T-helper 2 cell treated with Interferon-gamma antibody and Interleukin-4, amounts not matched to agents 100 ng/mL and 5 ng/mL, for 36 hours (primary cell): ENCODE measurements around the gene ADAMTS5. TPM values are rescaled to one million over a fixed set of nuclear protein-coding genes. Genes with fewer than 3 reads are reported as not detected.

Experiments used
- intact Hi-C: fragments of 100-400 bp; cut with micrococcal nuclease; formaldehyde crosslinking; loops from one replicate; pipeline ENCODE4 v1.15.1; 2023
- total RNA-seq: library from RNA; stranded (reverse); gene quantifications from 2 replicates; pipeline ENCODE4 v1.2.3, GENCODE V29; 2022

Gene ADAMTS5
- total RNA-seq, 1 donor from 2014 or later, result not detected

GRCh38 chr21:26949830-26950229 is 17.1 kb downstream of the ADAMTS5 start:
- intact Hi-C loops, result no loop called here

GRCh38 chr21:26948194-26948593 is 18.7 kb downstream of the ADAMTS5 start:
- intact Hi-C loops, result no loop called here

- intact Hi-C loops, result no loop called here
Observed at GRCh38 chr21:26946744-26947446, 20.0 kb downstream of the ADAMTS5 start.

GRCh38 chr21:26945916-26946675 is 20.8 kb downstream of the ADAMTS5 start:
- intact Hi-C loops, result no loop called here

GRCh38 chr21:26943921-26944320 is 23.0 kb downstream of the ADAMTS5 start:
- intact Hi-C loops, result no loop called here

- intact Hi-C loops, result no loop called here
Observed at GRCh38 chr21:26941421-26941820, 25.5 kb downstream of the ADAMTS5 start.

- intact Hi-C loops, result no loop called here
Observed at GRCh38 chr21:26939601-26940111, 27.2 kb downstream of the ADAMTS5 start.

GRCh38 chr21:26936641-26937040 is 30.2 kb downstream of the ADAMTS5 start:
- intact Hi-C loops, result no loop called here

GRCh38 chr21:26935977-26936376 is 30.9 kb downstream of the ADAMTS5 start:
- intact Hi-C loops, result no loop called here

- intact Hi-C loops, result no loop called here
Observed at GRCh38 chr21:26934383-26934782, 32.5 kb downstream of the ADAMTS5 start.

- intact Hi-C loops, result no loop called here
Observed at GRCh38 chr21:26933448-26933847, 33.4 kb downstream of the ADAMTS5 start.

- intact Hi-C loops, result no loop called here
Observed at GRCh38 chr21:26925636-26926035, 41.3 kb downstream of the ADAMTS5 start.

- intact Hi-C loops, result no loop called here
Observed at GRCh38 chr21:26925122-26925521, 41.8 kb downstream of the ADAMTS5 start.

GRCh38 chr21:26923986-26924385 is 42.9 kb downstream of the ADAMTS5 start:
- intact Hi-C loops, result no loop called here

- intact Hi-C loops, result no loop called here
Observed at GRCh38 chr21:26920055-26920454, 46.8 kb downstream of the ADAMTS5 start.

- intact Hi-C loops, result no loop called here
Observed at GRCh38 chr21:26918323-26919079, 48.4 kb downstream of the ADAMTS5 start.

- intact Hi-C loops, result no loop called here
Observed at GRCh38 chr21:26916799-26917198, 50.1 kb downstream of the ADAMTS5 start.

- intact Hi-C loops, result no loop called here
Observed at GRCh38 chr21:26914557-26914956, 52.3 kb downstream of the ADAMTS5 start.

GRCh38 chr21:26912466-26912865 is 54.4 kb downstream of the ADAMTS5 start:
- intact Hi-C loops, result no loop called here

- intact Hi-C loops, result no loop called here
Observed at GRCh38 chr21:26909972-26910371, 56.9 kb downstream of the ADAMTS5 start.

- intact Hi-C loops, result no loop called here
Observed at GRCh38 chr21:26900980-26901379, 65.9 kb downstream of the ADAMTS5 start.

- intact Hi-C loops, result no loop called here
Observed at GRCh38 chr21:26892151-26892550, 74.7 kb downstream of the ADAMTS5 start.
